Suppressor macrophage (primary cell): ENCODE results near the gene DNM2.

Experiments used
- DNase-seq, 4 experiments: peaks; one replicate each; pipeline ENCODE4 v3.0.0-alpha.2; 2020 to 2022

Gene DNM2

DNA sequence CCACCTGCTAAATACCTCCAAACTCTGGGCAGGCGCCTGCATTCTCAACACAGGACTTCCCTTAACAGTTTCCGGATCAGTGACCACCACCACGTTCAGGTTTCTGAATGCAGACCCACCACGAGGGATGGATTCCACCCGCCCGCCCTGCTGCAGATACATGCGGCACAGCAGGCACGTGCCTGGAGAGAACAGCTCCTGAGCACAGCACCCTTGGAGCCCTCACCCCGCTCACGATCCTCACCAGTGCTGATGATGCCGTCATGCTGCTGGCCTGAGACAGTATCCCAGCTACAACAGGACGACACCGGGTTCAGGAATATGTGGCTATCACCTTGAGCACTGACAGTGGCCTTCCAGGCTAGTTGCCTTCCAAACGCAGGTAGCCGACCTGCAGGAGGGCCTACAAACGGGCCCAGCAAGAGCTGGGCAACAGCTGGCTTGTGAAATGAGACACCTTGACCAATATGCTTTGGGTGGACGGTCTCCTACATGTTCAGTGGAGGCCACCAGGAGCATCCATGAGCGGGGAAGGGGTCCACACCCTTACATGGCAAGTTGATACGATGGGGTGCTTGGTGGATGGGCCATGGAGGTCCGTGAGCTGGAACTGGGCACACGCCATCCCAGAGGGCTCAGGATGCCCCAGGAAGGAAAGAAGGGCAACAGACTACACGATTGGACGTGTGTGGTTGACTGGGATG is 26.5 kb upstream of the DNM2 start:
- DNase-seq = no peak

DNA sequence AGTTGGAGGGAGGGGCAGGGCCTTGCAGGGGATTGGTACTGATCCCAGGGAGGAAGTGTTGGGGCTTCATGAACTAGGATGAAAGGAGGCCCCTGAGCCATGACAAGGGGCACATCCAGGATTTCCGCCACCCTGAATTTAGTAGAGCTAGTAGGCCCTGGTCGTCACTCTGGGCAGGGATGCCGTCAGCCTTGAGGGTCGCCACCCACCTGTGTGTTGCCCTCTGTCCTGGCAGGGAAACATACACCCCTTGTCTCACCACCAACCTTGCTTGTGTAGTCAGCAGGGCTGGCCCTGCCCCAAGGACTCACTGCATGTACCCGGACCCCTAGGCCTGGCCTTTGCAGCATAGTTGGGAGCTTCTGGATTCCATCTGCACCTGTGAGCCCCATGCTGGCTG is 26.0 kb upstream of the DNM2 start:
- no peak for DNase-seq

DNA sequence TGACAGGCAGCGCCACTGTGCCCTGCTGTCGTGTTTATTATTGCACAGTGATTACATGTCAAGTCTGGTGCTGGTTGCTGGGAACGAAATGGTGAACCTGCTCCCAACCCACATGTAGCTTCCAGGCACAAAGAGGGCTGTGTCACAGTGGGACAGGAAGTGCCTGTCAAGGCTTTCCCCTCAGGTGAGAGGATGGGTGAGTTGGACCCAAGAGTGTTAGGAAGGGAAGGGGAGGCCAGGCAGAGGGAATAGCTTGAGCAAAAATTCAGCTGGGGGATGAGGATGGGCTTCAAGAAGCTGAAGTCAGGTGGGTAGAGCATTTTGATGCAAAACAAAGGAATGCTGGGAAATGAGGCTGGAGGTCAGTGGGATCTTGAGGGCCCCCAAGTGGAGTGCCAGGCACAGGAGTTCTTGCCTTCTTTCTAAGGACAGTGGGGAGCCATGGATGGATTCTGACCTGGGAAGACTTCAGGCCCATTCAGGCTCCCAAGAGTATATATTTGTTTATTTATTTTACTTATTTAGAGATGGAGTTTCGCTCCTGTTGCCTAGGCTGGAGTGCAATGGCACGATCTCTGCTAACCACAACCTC is 25.1 kb upstream of the DNM2 start:
- no peak for DNase-seq

DNA sequence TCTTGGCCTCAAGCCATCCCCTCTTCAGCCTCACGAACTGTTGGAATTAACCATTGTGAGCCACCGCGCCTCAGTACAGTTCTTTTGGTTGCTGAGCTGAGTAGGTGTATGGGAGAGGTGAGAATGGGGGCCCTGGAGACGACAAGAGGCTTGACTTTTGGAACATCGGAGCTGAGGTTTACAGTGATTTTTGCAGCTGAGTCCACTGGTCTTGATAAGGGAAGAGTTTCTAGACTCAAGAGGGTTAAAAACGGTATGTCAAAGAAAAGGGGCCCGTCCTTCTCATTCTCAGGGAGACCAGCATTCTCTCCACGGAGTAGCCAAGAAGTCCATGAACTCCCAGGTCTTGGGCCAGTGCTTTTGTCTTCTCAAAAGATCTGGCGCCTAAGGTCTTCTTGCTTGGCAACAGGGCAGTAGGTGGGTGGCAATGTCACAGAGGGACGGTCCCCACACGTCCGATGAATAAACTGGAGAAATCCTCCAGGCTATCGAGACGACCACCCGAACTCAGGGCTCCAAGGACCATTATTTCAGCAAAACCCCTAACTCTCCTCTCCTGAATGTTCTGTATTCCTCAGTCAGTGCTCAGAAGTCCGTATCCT is 23.1 kb upstream of the DNM2 start:
- DNase-seq = no peak

DNA sequence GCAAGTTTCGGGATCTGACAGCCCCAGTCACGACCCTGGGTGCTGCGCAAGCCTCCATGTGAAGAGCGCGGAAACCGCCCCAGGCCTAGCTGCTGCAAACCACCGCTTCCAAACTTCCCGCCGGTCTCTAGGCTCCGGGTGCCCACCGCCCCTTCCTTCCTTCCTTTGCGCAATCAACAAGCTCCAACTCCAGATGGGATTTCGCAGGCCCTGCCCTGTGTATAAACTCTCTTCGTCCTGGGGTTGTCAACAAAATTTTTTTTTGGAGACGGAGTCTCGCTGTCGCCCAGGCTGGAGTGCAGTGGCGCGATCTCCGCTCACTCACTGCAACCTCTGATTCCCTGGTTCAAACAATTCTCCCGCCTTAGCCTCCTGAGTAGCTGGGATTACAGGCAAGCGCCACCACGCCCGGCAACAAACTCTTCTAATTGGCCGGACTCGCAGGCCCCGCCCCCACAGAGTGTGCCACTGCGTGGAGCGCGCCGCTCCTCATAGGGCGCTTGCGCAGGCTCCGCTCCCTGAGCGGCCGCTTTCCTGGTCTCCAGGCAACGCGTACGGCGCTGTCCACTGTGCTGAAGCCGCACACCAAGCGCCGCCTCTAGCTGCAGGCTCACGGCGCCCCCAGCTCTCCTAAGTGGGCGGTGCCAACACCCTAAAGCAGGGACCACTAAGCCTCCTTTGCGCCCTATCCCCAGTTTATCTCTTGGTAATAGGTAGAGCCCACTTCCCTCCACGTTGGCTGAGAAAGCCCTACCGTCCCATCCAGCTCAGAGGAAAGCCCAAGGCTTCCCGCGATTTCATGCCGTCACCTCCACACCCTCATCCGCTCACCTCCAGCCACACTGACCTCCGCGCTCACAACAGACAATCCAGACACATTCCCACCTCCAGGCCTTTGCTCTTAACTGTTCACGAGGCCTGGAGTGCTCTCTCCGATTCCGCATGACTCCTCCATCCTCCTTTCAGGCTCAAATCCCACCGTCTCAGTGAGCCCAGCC is 22.2 kb upstream of the DNM2 start:
- peak; percentile 97 to 99 (median 98) for DNase-seq

DNA sequence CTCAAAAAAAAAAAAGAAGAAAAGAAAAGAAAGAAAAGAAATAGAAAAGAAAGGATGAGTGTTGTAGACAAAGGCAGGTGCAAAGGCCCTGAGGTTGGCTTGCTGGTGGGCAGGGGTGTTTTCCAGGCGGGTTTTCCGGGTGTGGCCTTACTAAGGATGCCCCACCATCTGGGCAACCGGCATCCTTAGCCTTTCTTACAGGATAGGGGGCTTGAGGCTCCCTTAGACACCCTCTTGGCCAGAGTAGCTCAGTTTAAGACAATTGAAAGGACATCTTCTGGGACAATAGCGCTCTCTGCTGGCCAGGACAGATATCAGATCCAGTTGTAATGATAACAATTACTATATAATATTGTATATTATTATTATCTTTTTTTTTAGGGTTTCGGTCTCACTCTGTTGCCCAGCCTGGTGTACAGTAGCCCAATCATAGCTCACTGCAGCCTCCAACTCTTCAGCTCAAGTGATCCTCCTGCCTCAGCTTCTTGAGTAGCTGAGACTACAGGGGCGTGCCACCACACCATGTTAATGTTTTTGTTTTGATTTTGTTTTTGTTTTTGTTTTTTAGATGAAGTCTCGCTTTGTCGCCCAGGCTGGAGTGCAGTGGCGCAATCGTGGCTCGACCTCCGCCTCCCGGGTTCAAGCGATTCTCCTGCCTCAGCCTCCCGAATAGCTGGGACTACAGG is 18.1 kb upstream of the DNM2 start:
- peak; percentile 79 to 86 (median 84) for DNase-seq

DNA sequence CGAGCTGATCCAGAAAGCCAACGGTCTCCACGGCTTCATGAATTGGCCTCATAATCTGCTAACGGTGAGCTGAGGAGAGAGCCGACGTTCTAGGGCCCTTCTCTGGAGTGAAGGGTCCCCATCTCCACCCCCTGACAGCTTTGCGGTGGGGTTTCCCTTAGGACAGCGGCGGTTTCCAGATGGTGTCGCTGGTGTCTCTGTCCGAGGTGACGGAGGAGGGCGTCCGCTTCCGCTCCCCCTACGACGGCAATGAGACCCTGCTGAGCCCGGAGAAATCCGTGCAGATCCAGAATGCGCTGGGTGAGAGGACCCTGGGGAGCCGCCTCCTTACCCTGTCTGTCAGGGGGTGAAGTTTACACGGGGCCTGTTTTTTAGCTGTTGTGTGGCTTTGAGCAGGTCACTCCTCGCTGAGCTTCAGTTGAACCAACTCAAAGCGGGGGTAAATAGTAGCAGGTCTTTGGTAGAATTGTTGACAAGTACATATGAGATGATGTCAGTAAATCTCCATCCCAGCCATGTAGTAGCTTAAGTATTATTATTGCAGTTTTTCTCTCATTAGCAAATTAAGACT is 15.8 kb upstream of the DNM2 start:
- DNase-seq = peak in 3 of 4 experiments; percentile 26 to 38 (median 29)

DNA sequence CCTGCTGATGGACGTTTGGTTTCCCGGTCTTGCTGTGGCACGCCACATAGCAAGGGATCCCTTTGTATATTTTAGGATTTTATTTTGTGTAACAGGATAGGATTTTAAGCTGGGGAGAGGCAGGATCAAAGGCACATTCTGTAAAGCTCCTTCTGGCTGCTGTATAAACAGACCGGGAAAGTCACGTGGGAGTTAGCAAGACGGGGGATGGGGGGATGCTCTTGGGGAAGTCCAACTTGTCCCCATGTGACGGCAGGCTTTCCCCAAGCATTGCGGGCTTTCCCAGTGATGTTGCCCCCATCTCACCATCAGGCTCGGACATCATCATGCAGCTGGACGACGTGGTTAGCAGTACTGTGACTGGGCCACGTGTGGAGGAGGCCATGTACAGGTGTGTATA is 10.9 kb upstream of the DNM2 start:
- DNase-seq = no peak

DNA sequence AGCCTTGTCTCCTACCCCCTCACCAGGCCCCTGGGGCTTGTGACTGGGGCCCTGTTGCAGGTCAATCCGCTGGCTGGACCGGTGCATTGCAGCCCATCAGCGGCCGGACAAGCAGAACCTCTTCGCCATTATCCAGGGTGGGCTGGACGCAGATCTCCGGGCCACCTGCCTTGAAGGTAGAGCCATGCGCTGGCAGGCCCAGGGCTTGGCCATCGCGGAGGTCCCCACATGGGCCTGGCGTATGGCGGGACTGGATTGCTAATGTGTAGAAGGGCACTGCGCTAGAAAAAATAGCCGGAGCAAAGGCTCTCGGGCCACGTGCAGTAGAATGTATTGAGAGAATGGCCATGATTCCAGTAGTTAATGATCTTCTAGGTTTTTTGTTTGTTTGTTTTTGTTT is 10.4 kb upstream of the DNM2 start:
- no peak for DNase-seq

DNA sequence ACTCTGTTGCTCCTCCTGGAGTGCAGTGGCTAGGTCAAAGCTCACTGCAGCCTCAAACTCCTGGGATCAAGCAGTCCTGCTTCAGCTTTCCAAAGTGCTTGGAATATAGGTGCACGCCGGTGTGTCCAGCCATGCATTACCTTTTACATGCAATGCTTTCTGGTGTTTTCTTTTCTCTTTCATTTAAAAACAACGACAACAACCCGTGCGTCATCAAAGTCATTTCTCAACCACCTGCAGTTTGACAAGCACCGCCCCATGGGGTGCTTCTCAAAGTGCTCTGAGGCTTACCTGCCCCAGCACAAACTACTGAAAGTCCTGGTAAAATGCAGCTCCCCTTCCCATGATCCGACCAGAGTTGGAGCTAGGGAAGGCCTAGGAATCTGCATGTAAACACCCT is 9.6 kb upstream of the DNM2 start:
- no peak for DNase-seq

DNA sequence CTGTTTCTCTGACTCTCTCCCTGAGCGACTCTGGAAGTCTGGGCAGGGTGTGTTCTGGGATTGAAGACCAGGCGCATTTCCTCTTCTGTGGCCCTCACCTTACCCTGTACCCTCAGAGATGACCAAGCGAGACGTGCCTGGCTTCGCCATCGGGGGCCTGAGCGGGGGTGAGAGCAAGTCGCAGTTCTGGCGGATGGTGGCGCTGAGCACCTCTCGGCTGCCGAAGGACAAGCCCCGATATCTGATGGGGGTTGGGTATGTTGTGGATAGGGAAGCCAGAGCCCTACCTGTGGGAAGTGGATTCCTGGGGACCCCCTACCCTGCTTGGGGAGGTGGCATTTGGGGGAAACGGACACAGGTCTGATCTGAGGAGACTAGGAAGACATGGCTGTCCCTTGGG is 5.8 kb upstream of the DNM2 start:
- no peak for DNase-seq

DNA sequence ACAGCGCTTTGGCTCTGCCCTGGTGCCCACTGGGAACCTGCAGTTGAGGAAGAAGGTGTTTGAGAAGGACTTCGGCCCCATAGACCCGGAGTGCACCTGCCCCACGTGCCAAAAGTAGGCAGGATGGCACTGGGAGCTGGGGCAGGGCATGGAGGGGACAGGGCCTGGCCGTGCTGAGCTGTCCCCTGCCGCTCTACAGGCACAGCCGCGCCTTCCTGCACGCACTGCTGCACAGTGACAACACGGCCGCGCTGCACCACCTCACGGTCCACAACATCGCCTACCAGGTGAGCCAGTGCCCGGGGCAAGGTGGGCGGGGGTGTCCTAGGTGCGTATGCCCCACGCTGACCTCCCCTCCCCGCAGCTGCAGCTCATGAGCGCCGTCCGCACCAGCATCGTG is 5.1 kb upstream of the DNM2 start:
- no peak for DNase-seq

DNA sequence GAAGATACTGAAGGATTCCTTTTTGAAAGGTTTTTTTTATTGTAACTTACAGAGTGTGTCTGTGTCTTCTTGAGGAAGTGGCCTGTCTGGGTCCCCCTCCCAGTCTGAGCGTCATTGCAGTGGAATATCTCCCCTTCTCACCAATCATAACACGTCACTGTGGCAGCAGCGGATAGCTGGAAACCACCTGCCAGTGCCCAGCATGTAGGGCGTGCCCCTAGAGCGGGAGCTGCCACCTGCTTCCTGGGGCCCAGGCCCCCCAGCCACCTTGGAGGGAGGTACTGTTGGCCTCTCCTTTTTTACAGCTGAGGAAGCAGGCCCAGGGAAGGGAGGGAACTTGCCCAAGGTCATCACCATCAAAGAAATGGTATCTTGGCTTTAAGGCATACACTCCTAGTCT is 4.6 kb upstream of the DNM2 start:
- DNase-seq = no peak

DNA sequence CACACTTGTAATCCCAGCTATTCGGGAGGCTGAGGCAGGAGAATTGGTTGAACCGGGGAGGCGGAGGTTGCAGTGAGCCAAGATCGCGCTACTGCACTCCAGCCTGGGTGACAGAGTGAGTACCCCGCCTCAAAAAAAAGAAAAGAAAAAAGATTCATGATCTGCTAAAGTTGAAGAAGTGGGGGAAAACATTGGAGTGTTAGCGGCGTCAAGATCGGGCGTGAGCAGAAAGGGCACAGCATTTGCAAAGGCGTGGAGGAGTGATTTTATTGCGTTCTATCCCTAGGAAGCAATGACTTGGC is 874 bp upstream of the DNM2 start:
- DNase-seq = no peak

DNA sequence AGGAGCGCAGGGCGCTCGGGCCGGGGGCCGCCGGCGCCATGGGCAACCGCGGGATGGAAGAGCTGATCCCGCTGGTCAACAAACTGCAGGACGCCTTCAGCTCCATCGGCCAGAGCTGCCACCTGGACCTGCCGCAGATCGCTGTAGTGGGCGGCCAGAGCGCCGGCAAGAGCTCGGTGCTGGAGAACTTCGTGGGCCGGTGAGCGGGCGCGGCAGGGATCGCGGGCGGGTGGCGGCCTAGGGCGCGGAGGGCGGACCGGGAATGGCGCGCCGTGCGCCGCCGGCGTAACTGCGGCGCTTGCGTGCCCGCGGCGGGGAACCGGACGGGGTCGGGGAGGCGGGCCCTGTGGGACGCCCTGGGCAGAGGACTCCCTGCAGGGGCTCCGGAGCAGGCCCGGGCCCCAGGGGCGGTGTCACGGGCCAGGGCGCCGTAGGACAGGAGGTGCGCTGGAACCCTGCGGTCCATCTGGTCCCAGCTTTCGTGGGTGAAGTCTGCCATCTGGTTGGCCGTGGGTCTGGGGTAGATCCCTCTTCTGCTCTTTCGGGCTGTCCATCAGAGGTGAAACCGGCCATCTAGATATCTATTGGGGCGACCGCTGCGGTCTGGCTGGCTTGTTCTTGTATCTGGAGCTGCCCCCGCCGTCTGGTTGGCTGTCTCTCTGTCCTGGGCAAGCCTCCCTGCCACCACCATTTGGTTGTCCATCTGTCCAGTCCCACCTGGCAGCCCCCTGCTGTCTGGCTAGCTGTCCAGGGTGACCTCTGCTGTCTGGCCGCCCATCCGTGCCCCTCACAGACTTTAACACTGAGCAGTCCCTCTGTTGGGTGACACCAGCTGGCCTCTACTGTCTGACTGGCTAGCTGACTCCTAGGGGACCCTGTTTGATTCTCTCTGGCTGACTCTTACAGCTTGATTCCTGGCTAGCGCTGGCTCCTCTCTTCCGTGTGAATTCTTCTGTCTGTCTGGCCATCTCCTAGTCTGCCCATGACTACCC is 622 bp downstream of the DNM2 start:
- peak; percentile 52 to 85 (median 68) for DNase-seq

DNA sequence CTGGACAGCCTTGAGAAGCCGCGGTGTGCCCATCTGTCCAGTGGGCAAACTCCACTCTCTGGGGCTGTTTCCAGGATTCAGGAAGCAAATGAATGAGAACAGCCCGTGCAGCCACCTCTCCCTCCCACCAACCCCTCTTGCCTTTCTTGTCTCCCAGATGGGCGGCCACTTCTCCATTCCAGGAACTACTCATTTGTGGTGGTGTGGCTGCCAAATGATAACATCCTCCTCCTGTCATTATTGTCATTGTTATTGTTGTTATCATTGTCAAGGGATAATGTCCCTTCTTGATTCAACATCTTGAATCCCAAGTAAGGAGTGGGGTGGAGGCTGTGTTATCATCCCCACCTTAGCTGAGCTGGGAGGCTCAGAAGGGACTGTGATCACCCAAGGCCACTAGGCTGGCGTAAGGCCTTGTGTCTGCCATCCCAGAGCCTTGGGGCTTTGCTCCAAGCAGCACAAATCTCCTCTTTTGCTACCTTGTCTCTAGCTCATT is 1.6 kb downstream of the DNM2 start:
- peak; percentile 57 to 74 (median 72) for DNase-seq

DNA sequence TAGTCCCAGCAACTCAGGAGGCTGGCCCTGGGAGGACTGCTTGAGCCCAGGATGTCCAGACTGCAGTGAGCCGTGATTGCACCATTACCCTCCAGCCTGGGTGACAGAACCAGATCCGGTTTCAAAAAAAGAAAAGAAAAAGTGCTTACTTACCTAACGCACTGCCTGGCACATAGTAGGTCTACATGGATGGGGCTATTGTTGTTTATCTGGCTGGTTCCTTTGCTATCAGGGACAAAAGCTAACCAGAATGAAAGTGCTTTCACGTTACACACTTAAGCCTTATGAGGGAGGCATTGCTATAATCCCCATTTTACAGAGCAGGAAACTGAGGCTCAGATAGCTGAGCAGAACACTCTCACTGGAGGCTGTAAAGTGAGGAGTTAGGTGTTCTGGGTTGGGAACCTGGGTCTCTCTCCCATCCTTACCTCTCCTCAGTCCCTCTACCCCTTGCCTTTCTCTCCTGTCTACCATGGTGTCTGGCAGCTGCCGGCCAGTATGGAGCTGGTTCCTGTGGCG is 2.8 kb downstream of the DNM2 start:
- DNase-seq = no peak

DNA sequence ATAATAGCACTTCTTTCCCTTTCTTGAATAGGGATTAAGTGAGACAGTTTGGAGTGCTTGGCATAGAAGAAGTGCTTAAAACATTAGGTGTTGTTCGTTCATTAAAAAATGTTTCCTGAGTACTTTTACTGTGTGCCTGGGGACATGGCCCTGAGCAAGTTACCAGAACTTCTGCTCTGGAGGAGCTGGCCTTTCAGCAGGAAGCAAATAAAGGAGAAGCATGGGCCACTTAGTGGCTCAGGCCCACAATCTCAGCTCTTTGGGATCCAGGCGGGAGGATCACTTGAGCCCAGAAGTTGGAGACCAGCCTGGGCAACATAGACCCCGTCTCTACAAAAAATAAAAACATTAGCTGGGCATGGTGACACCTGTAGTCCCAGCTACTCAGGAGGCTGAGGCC is 5.7 kb downstream of the DNM2 start:
- DNase-seq = peak in 3 of 4 experiments; percentile 37 to 61 (median 52)

DNA sequence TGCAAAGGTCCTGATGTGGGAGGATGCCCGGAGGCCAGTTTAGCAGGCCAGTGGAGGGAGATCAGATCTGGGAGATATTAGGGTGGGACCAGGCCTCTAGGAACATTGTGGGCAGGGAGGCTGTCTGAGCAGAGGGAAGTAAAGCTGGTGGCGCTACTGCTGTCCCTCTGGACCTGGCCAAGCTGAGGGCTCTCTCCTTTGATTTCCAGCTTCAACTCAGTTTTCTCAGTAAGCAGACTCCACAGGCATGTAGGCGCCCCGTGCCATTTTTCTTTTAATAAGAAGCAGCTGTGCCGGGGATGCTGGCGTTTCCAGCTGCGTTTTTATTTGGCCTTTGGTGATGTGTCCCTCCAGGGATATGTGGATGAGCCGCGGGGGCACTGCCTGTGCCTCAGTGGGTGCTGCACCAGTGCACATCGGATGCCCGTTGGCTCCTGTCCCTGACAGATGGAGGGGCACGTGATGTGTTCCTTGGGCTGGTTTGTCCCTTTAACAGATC is 6.7 kb downstream of the DNM2 start:
- no peak for DNase-seq

DNA sequence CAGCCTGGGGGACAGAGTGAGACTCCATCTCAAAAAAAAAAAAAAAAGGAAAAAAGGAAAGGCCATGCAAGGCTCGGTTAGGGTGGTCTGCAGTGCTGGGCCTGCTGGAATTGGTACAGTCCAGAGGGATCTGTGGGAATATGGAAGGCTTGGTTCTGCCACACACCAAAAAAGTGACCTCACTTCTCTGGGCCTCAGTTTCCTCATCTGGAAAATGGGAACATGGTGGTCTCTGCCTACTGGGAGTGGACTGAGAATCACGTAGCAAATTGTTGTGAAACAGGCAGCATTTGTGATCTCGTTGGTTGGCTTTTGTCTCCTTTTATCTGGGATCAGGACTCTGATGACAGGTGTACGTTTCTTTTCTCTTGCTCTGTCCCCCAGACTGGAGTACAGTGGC is 7.5 kb downstream of the DNM2 start:
- DNase-seq = no peak
